ENCODE data around the gene TFAP2D. TPM values are rescaled to one million over a fixed set of nuclear protein-coding genes. Genes with fewer than 3 reads are reported as not detected.

The TFAP2D gene
- total RNA-seq, 1 experiment from 2014 or later: not detected

- no peaks in the 10 kb centered on the region for H4K20me1 ChIP-seq (ENCODE audit: insufficient read depth, low read depth, low read length)
- H3K9me2 ChIP-seq (replicated peaks; ENCODE audit: insufficient read depth, low read length): no peaks in the 10 kb centered on the region
- H3K4me2 ChIP-seq (ENCODE audit: low read depth, low read length, poor library complexity, severe bottlenecking): no peak overlapping the region
- no peaks in the 10 kb centered on the region; the same call in none of the 2 replicates for H3K9me3 ChIP-seq (ENCODE audit: low read length)
- H2AFZ ChIP-seq (ENCODE audit: low read length): no peak overlapping the region
- H3K27ac ChIP-seq (ENCODE audit: low read length): no peak overlapping the region
- no peaks in the 10 kb centered on the region for H3K4me1 ChIP-seq (ENCODE audit: low read length)
- no peaks in the 10 kb centered on the region for H3K79me2 ChIP-seq (ENCODE audit: low read length)
- H3K36me3 ChIP-seq (ENCODE audit: insufficient read depth, low read length): no peaks in the 10 kb centered on the region
- H3K4me3 ChIP-seq (ENCODE audit: low read length): no peak overlapping the region
- H3K9ac ChIP-seq (ENCODE audit: low read length): no peak overlapping the region
- DNase-seq: no peak
- no peaks in the 10 kb centered on the region for H3K27me3 ChIP-seq (ENCODE audit: low read length)
Observed at GRCh38 chr6:50724381-50725124, 11.2 kb downstream of the TFAP2D start.

- H3K4me3 ChIP-seq (ENCODE audit: low read length): no peak overlapping the region
- no peak overlapping the region for H3K27ac ChIP-seq (ENCODE audit: low read length)
- no peaks in the 10 kb centered on the region for H3K4me1 ChIP-seq (ENCODE audit: low read length)
- no peaks in the 10 kb centered on the region for H3K79me2 ChIP-seq (ENCODE audit: low read length)
- H3K36me3 ChIP-seq (ENCODE audit: insufficient read depth, low read length): no peaks in the 10 kb centered on the region
- no peak overlapping the region for H3K4me2 ChIP-seq (ENCODE audit: low read depth, low read length, poor library complexity, severe bottlenecking)
- H3K9me2 ChIP-seq (replicated peaks; ENCODE audit: insufficient read depth, low read length): no peaks in the 10 kb centered on the region
- no peaks in the 10 kb centered on the region for H3K27me3 ChIP-seq (ENCODE audit: low read length)
- DNase-seq: no peak
- H3K9me3 ChIP-seq (ENCODE audit: low read length): peaks cover 11% of the 10 kb centered on the region; the same call in 1 of the 2 replicates
- H2AFZ ChIP-seq (ENCODE audit: low read length): no peak overlapping the region
- H4K20me1 ChIP-seq (ENCODE audit: insufficient read depth, low read depth, low read length): no peaks in the 10 kb centered on the region
- H3K9ac ChIP-seq (ENCODE audit: low read length): no peak overlapping the region
Observed at GRCh38 chr6:50734488-50734887, 21.2 kb downstream of the TFAP2D start.

GRCh38 chr6:50742161-50742560, 28.8 kb downstream of the TFAP2D start:
- Histone ChIP-seq H3K27ac (ENCODE audit: low read length) (no peak overlapping the region), H3K9me3 (ENCODE audit: low read length) (peaks cover 11% of the 10 kb centered on the region), H2AFZ (ENCODE audit: low read length) (no peak overlapping the region), H3K4me1 (ENCODE audit: low read length) (no peaks in the 10 kb centered on the region), H3K4me3 (ENCODE audit: low read length) (no peak overlapping the region), H3K9me2 (replicated peaks; ENCODE audit: insufficient read depth, low read length) (no peaks in the 10 kb centered on the region), H4K20me1 (ENCODE audit: insufficient read depth, low read depth, low read length) (no peaks in the 10 kb centered on the region), H3K4me2 (ENCODE audit: low read depth, low read length, poor library complexity, severe bottlenecking) (no peak overlapping the region), H3K36me3 (ENCODE audit: insufficient read depth, low read length) (no peaks in the 10 kb centered on the region; the same call in 1 of the 2 replicates), H3K27me3 (ENCODE audit: low read length) (no peaks in the 10 kb centered on the region), H3K79me2 (ENCODE audit: low read length) (no peaks in the 10 kb centered on the region), H3K9ac (ENCODE audit: low read length) (no peak overlapping the region)
- no peak for DNase-seq

GRCh38 chr6:50744976-50745375, 31.6 kb downstream of the TFAP2D start:
- Histone ChIP-seq H3K9me2 (replicated peaks; ENCODE audit: insufficient read depth, low read length) (no peaks in the 10 kb centered on the region), H3K4me2 (ENCODE audit: low read depth, low read length, poor library complexity, severe bottlenecking) (no peak overlapping the region), H3K79me2 (ENCODE audit: low read length) (no peaks in the 10 kb centered on the region), H3K27ac (ENCODE audit: low read length) (no peak overlapping the region), H3K27me3 (ENCODE audit: low read length) (no peaks in the 10 kb centered on the region), H3K9me3 (ENCODE audit: low read length) (peaks cover 11% of the 10 kb centered on the region), H3K4me1 (ENCODE audit: low read length) (no peaks in the 10 kb centered on the region), H3K9ac (ENCODE audit: low read length) (no peak overlapping the region), H4K20me1 (ENCODE audit: insufficient read depth, low read depth, low read length) (no peaks in the 10 kb centered on the region), H3K36me3 (ENCODE audit: insufficient read depth, low read length) (no peaks in the 10 kb centered on the region; the same call in 1 of the 2 replicates), H2AFZ (ENCODE audit: low read length) (no peak overlapping the region), H3K4me3 (ENCODE audit: low read length) (no peak overlapping the region)
- no peak for DNase-seq

GRCh38 chr6:50762798-50763197, 49.5 kb downstream of the TFAP2D start:
- peaks cover 3% of the 10 kb centered on the region; the same call in 1 of the 2 replicates for H3K9me3 ChIP-seq (ENCODE audit: low read length)
- H3K9ac ChIP-seq (ENCODE audit: low read length): no peak overlapping the region
- no peak overlapping the region for H2AFZ ChIP-seq (ENCODE audit: low read length)
- H3K4me3 ChIP-seq (ENCODE audit: low read length): no peak overlapping the region
- DNase-seq: no peak
- no peaks in the 10 kb centered on the region for H4K20me1 ChIP-seq (ENCODE audit: insufficient read depth, low read depth, low read length)
- no peaks in the 10 kb centered on the region for H3K79me2 ChIP-seq (ENCODE audit: low read length)
- H3K4me2 ChIP-seq (ENCODE audit: low read depth, low read length, poor library complexity, severe bottlenecking): no peak overlapping the region
- H3K27me3 ChIP-seq (ENCODE audit: low read length): no peaks in the 10 kb centered on the region
- no peaks in the 10 kb centered on the region for H3K4me1 ChIP-seq (ENCODE audit: low read length)
- H3K9me2 ChIP-seq (replicated peaks; ENCODE audit: insufficient read depth, low read length): no peaks in the 10 kb centered on the region
- no peak overlapping the region for H3K27ac ChIP-seq (ENCODE audit: low read length)
- H3K36me3 ChIP-seq (ENCODE audit: insufficient read depth, low read length): no peaks in the 10 kb centered on the region

GRCh38 chr6:50778696-50779095, 65.4 kb downstream of the TFAP2D start:
- no peaks in the 10 kb centered on the region for H3K9me3 ChIP-seq (ENCODE audit: low read length)
- H3K4me3 ChIP-seq (ENCODE audit: low read length): no peak overlapping the region
- no peaks in the 10 kb centered on the region for H3K79me2 ChIP-seq (ENCODE audit: low read length)
- no peaks in the 10 kb centered on the region for H3K36me3 ChIP-seq (ENCODE audit: insufficient read depth, low read length)
- no peak for DNase-seq
- no peak overlapping the region for H3K27ac ChIP-seq (ENCODE audit: low read length)
- no peaks in the 10 kb centered on the region for H4K20me1 ChIP-seq (ENCODE audit: insufficient read depth, low read depth, low read length)
- no peak overlapping the region for H3K4me2 ChIP-seq (ENCODE audit: low read depth, low read length, poor library complexity, severe bottlenecking)
- no peak overlapping the region for H2AFZ ChIP-seq (ENCODE audit: low read length)
- no peak overlapping the region for H3K9ac ChIP-seq (ENCODE audit: low read length)
- no peaks in the 10 kb centered on the region for H3K27me3 ChIP-seq (ENCODE audit: low read length)
- H3K4me1 ChIP-seq (ENCODE audit: low read length): no peaks in the 10 kb centered on the region
- H3K9me2 ChIP-seq (replicated peaks; ENCODE audit: insufficient read depth, low read length): no peaks in the 10 kb centered on the region

- no peaks in the 10 kb centered on the region for H3K4me1 ChIP-seq (ENCODE audit: low read length)
- no peak overlapping the region for H3K4me2 ChIP-seq (ENCODE audit: low read depth, low read length, poor library complexity, severe bottlenecking)
- H3K9me2 ChIP-seq (replicated peaks; ENCODE audit: insufficient read depth, low read length): no peaks in the 10 kb centered on the region
- H3K79me2 ChIP-seq (ENCODE audit: low read length): no peaks in the 10 kb centered on the region
- H3K4me3 ChIP-seq (ENCODE audit: low read length): no peak overlapping the region
- H4K20me1 ChIP-seq (ENCODE audit: insufficient read depth, low read depth, low read length): no peaks in the 10 kb centered on the region
- no peak overlapping the region for H2AFZ ChIP-seq (ENCODE audit: low read length)
- no peak overlapping the region for H3K27ac ChIP-seq (ENCODE audit: low read length)
- DNase-seq: no peak
- no peaks in the 10 kb centered on the region for H3K9me3 ChIP-seq (ENCODE audit: low read length)
- H3K27me3 ChIP-seq (ENCODE audit: low read length): no peaks in the 10 kb centered on the region
- no peaks in the 10 kb centered on the region for H3K36me3 ChIP-seq (ENCODE audit: insufficient read depth, low read length)
- H3K9ac ChIP-seq (ENCODE audit: low read length): no peak overlapping the region
Observed at GRCh38 chr6:50780382-50780781, 67.1 kb downstream of the TFAP2D start.

- no peak overlapping the region for H3K9ac ChIP-seq (ENCODE audit: low read length)
- no peak for DNase-seq
- H3K4me2 ChIP-seq (ENCODE audit: low read depth, low read length, poor library complexity, severe bottlenecking): no peak overlapping the region
- no peak overlapping the region for H2AFZ ChIP-seq (ENCODE audit: low read length)
- H3K27me3 ChIP-seq (ENCODE audit: low read length): no peaks in the 10 kb centered on the region
- H3K9me3 ChIP-seq (ENCODE audit: low read length): no peaks in the 10 kb centered on the region
- no peaks in the 10 kb centered on the region for H4K20me1 ChIP-seq (ENCODE audit: insufficient read depth, low read depth, low read length)
- no peaks in the 10 kb centered on the region for H3K4me1 ChIP-seq (ENCODE audit: low read length)
- no peaks in the 10 kb centered on the region for H3K9me2 ChIP-seq (replicated peaks; ENCODE audit: insufficient read depth, low read length)
- no peak overlapping the region for H3K4me3 ChIP-seq (ENCODE audit: low read length)
- no peak overlapping the region for H3K27ac ChIP-seq (ENCODE audit: low read length)
- H3K79me2 ChIP-seq (ENCODE audit: low read length): no peaks in the 10 kb centered on the region
- H3K36me3 ChIP-seq (ENCODE audit: insufficient read depth, low read length): no peaks in the 10 kb centered on the region
Observed at GRCh38 chr6:50785921-50786320, 72.6 kb downstream of the TFAP2D start.

All from Karpas-422 (cell line).